Endothelial cell of umbilical vein (primary cell): ENCODE results near the gene MOB3B. TPM values are rescaled to one million over a fixed set of nuclear protein-coding genes. Genes with fewer than 3 reads are reported as not detected.
A peak's percentile ranks its signal among the peaks of the same experiment; 100 is the strongest.

Experiments
- BruUV-seq: library from RNA; stranded (reverse); fragments of 400-500 nt; replicated peaks from 2 replicates; lab custom pipeline; 2021; lab: Mats Ljungman, UMichigan
- CTCF ChIA-PET: fragments of 300-600, 350-600 bp; sonication (Branson Sonifier 250); formaldehyde crosslinking; loops from one replicate; lab custom pipeline; 2021; ENCODE audit warnings: antibody characterized with exemption, inconsistent platforms; lab: Charles Lee
- POLR2A ChIA-PET: fragments of 300-600, 350-600 bp; sonication (Branson Sonifier 250); formaldehyde crosslinking; loops from one replicate; lab custom pipeline; 2021; ENCODE audit warnings: antibody characterized with exemption, inconsistent platforms; lab: Charles Lee
- DNase-seq: peaks from one replicate; pipeline ENCODE4 v3.0.0-alpha.2; 2011; ENCODE audit warnings: low read depth, low spot score
- FAIRE-seq: peaks from 2 replicates; lab custom pipeline; 2011; peaks lifted over from hg19 to GRCh38; lab: Jason Lieb, UNC
- H2AFZ ChIP-seq: 2 replicates; pipeline ENCODE4 v1.6.0; 2012; ENCODE audit warnings: low read depth, low read length, control low read depth, inconsistent platforms
- H3K27ac ChIP-seq: 2 replicates; pipeline ENCODE4 v1.5.1; 2011; ENCODE audit warnings: low read depth, mild to moderate bottlenecking, control low read depth, low read length, moderate library complexity; ENCODE audit not compliant: insufficient read depth
- H3K27me3 ChIP-seq, 2 experiments: 2 replicates each; pipeline versions ENCODE4 v1.6.0 to v1.6.1; 2011; ENCODE audit warnings: low read length in 2 of 2, mixed read lengths in 1 of 2; ENCODE audit not compliant: control insufficient read depth in 2 of 2, insufficient read depth in 2 of 2
- H3K36me3 ChIP-seq, 2 experiments: 2 replicates in 1 of 2; 3 replicates in 1 of 2; pipeline ENCODE4 v1.5.1; 2011; ENCODE audit warnings: low read length in 2 of 2, mild to moderate bottlenecking in 1 of 2, moderate library complexity in 1 of 2; ENCODE audit not compliant: control insufficient read depth in 2 of 2, insufficient read depth in 2 of 2; ENCODE audit errors: extremely low read depth in 1 of 2
- H3K4me1 ChIP-seq: 3 replicates; pipeline ENCODE4 v1.5.1; 2011; ENCODE audit warnings: mild to moderate bottlenecking, low read length; ENCODE audit not compliant: control insufficient read depth, insufficient read depth; ENCODE audit errors: extremely low read depth
- H3K4me2 ChIP-seq: 2 replicates; pipeline ENCODE4 v1.6.1; 2011; ENCODE audit warnings: low read length, control low read depth, mixed read lengths; ENCODE audit not compliant: insufficient read depth
- H3K4me3 ChIP-seq, 3 experiments: fragments of 200-600 bp in 1 of 3; sonication (generic), shearing (Covaris generic) in 1 of 3; replicated peaks in 1 of 3; 2 replicates each; pipeline ENCODE4 v1.5.1; 2011 to 2016; ENCODE audit warnings: control low read depth in 3 of 3, low read length in 3 of 3, mild to moderate bottlenecking in 2 of 3, inconsistent platforms in 1 of 3, low read depth in 1 of 3, moderate library complexity in 1 of 3; ENCODE audit not compliant: insufficient read depth in 1 of 3
- H3K79me2 ChIP-seq: 2 replicates; pipeline ENCODE4 v1.6.0; 2012; ENCODE audit warnings: low read length, inconsistent platforms; ENCODE audit not compliant: control insufficient read depth, insufficient read depth
- H3K9ac ChIP-seq: replicated peaks from 2 replicates; pipeline ENCODE3; 2011; ENCODE audit warnings: low read length, control low read depth; ENCODE audit not compliant: insufficient read depth; ENCODE audit errors: extremely low read depth
- H3K9me1 ChIP-seq: replicated peaks from 3 replicates; pipeline ENCODE4 v1.6.0; 2011; ENCODE audit warnings: mild to moderate bottlenecking, low read length; ENCODE audit not compliant: control insufficient read depth, insufficient read depth; ENCODE audit errors: extremely low read depth
- H3K9me3 ChIP-seq: replicated peaks from 2 replicates; pipeline ENCODE4 v1.5.1; 2012; ENCODE audit warnings: low read length, inconsistent platforms; ENCODE audit not compliant: control insufficient read depth, insufficient read depth
- H4K20me1 ChIP-seq: replicated peaks from 2 replicates; pipeline ENCODE3; 2011; ENCODE audit warnings: mild to moderate bottlenecking, low read length; ENCODE audit not compliant: control insufficient read depth, insufficient read depth; ENCODE audit errors: extremely low read depth
- EZH2 ChIP-seq: IDR thresholded peaks from 2 replicates; pipeline ENCODE4 v1.6.1; 2012; ENCODE audit warnings: borderline replicate concordance, low read depth, mild to moderate bottlenecking, moderate library complexity, low read length, inconsistent platforms; ENCODE audit not compliant: severe bottlenecking
- FOS ChIP-seq: IDR thresholded peaks from 2 replicates; pipeline ENCODE4 v1.6.1; 2011; ENCODE audit warnings: mild to moderate bottlenecking, low read length, moderate library complexity, borderline replicate concordance; ENCODE audit not compliant: insufficient read depth
- GATA2 ChIP-seq: IDR thresholded peaks from 2 replicates; pipeline ENCODE4 v1.7.0; 2011; ENCODE audit warnings: low read depth, mild to moderate bottlenecking, moderate library complexity, mixed read lengths, low read length; ENCODE audit not compliant: insufficient read length, insufficient read depth
- JUN ChIP-seq: IDR thresholded peaks from 2 replicates; pipeline ENCODE4 v1.6.1; 2011; ENCODE audit warnings: borderline replicate concordance, low read depth; ENCODE audit not compliant: insufficient read length, insufficient read depth
- MYC ChIP-seq: IDR thresholded peaks from one replicate; pipeline ENCODE4 v1.6.1; 2011; ENCODE audit warnings: mild to moderate bottlenecking, low read depth, low read length
- POLR2A ChIP-seq: IDR thresholded peaks from 2 replicates; pipeline ENCODE4 v1.6.1; 2012; ENCODE audit warnings: low read depth, mild to moderate bottlenecking, control low read depth, low read length
- POLR2AphosphoS5 ChIP-seq: IDR thresholded peaks from 2 replicates; pipeline ENCODE4 v1.6.1; 2012; ENCODE audit warnings: low read depth, mild to moderate bottlenecking, control low read depth, low read length, moderate library complexity; ENCODE audit not compliant: insufficient read depth
- dilution Hi-C: fragments of 300-500 bp; cut with MboI; formaldehyde crosslinking; loops from one replicate; pipeline ENCODE4 v1.15.0; 2019; ENCODE audit warnings: low sequenced_read_pairs; ENCODE audit not compliant: extremely low pct_ligation_motif_present
- intact Hi-C: fragments of 100-400 bp; cut with micrococcal nuclease; formaldehyde crosslinking; loops from one replicate; pipeline ENCODE4 v1.10.0; 2022
- polyA plus RNA-seq, 4 experiments: library from polyadenylated mRNA; depleted of rRNA in 3 of 4; stranded (reverse) in 3 of 4; unstranded in 1 of 4; fragments of >200 nt; gene quantifications; 2 replicates each; pipeline versions ENCODE4 v1.2.1 to v1.2.3, GENCODE V29; 2011 to 2012; ENCODE audit warnings: missing spikeins in 1 of 4
- total RNA-seq: library from RNA; stranded (reverse); gene quantifications from 2 replicates; pipeline ENCODE4 v1.2.3, GENCODE V29; 2021
- TF ChIP-seq, protein P1 (sequence below), 2 donors: IDR thresholded peaks; 1 replicate in 1 of 2; 2 replicates in 1 of 2; pipeline ENCODE4 v1.5.1; 2011; ENCODE audit warnings: low read length in 2 of 2, mild to moderate bottlenecking in 2 of 2, moderate library complexity in 2 of 2, control low read depth in 1 of 2, inconsistent platforms in 1 of 2, low read depth in 1 of 2; ENCODE audit not compliant: insufficient read depth in 1 of 2; ENCODE audit errors: extremely low read depth in 1 of 2
- TF ChIP-seq, protein P2 (sequence below): IDR thresholded peaks from 2 replicates; pipeline ENCODE4 v1.6.1; 2011; ENCODE audit not compliant: insufficient read depth, insufficient read length

The MOB3B gene
- total and polyA plus RNA-seq, 2 donors (not counting 3 experiments of a cell fraction or from before 2014, with no cell fraction given): 0.03 TPM; not detected in 1

DNA sequence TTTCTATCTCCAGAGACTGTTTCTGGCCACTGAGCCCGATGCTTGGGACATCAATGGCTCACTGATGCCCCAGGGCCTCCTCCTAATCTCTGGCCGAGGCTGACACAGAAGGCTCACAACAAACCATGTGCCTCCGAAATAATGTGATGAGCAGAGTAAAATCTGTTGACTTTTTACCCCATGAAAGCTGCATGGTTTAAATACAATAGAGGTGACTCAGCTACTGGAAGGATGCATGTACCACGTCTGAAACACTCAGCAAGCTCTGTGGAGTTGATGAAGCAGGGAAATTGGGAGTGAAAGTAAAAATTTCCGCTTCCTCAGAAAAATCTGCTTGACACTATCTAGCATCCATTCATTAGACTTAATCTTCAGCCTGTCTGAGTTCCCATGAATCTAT, 121.6 kb downstream of the MOB3B start:
- no peaks in the 10 kb centered on the region for H3K79me2 ChIP-seq
- POLR2A ChIA-PET: no interaction called here

DNA sequence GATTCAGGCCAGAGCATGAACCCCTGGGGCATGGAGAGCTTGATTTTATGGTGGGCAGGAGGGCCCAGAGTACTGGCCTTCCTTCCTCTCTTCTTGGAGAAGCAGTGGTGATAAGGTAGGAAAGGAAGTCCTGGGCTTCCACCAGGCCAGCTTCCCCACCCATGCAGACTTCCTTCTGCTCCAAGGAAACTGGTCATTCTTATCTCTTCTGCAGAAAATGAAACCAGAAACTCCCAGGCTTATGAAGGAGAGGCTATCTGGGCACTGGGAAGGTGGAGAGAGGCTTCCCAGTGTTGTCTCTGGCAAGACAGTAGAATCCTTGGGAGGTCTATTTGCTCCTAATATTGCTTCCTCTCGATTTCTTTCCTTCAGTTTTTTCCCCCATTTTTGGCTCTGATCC, 122.1 kb downstream of the MOB3B start:
- Histone ChIP-seq H4K20me1 (no peaks in the 10 kb centered on the region), H3K27ac (no peak overlapping the region), H2AFZ (no peak overlapping the region), H3K9ac (no peak overlapping the region), H3K27me3 (no peaks in the 10 kb centered on the region), H3K36me3 (no peaks in the 10 kb centered on the region), H3K9me1 (no peaks in the 10 kb centered on the region), H3K9me3 (no peaks in the 10 kb centered on the region), H3K4me1 (no peaks in the 10 kb centered on the region), H3K79me2 (no peaks in the 10 kb centered on the region), H3K4me2 (no peak overlapping the region), H3K4me3 (no peak overlapping the region)
- CTCF ChIA-PET: no interaction called here
- FAIRE-seq: no peak
- dilution Hi-C loops: no loop called here
- DNase-seq: no peak
- no peak for TF ChIP-seq EZH2
- TF ChIP-seq, protein P1, sequence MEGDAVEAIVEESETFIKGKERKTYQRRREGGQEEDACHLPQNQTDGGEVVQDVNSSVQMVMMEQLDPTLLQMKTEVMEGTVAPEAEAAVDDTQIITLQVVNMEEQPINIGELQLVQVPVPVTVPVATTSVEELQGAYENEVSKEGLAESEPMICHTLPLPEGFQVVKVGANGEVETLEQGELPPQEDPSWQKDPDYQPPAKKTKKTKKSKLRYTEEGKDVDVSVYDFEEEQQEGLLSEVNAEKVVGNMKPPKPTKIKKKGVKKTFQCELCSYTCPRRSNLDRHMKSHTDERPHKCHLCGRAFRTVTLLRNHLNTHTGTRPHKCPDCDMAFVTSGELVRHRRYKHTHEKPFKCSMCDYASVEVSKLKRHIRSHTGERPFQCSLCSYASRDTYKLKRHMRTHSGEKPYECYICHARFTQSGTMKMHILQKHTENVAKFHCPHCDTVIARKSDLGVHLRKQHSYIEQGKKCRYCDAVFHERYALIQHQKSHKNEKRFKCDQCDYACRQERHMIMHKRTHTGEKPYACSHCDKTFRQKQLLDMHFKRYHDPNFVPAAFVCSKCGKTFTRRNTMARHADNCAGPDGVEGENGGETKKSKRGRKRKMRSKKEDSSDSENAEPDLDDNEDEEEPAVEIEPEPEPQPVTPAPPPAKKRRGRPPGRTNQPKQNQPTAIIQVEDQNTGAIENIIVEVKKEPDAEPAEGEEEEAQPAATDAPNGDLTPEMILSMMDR (IDR thresholded peaks at IDR 0.05; ENCODE audit: extremely low read depth in 1 of 2, insufficient read depth in 1 of 2, low read depth in 1 of 2, low read length in 2 of 2): no peak
- TF ChIP-seq, protein P2, sequence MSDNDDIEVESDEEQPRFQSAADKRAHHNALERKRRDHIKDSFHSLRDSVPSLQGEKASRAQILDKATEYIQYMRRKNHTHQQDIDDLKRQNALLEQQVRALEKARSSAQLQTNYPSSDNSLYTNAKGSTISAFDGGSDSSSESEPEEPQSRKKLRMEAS: no peak
- no peak for TF ChIP-seq JUN
- TF ChIP-seq FOS: no peak
- TF ChIP-seq MYC: no peak
- TF ChIP-seq POLR2A: no peak
- no peak for TF ChIP-seq GATA2
- no peak for TF ChIP-seq POLR2AphosphoS5
- BruUV-seq: no TSS peak
- intact Hi-C loops: no loop called here
- POLR2A ChIA-PET: no interaction called here

More for the DNA sequence above, 121.6 kb downstream of the MOB3B start:
- H3K9me1 ChIP-seq: no peaks in the 10 kb centered on the region
- H3K27ac ChIP-seq: no peak overlapping the region
- H3K4me1 ChIP-seq: no peaks in the 10 kb centered on the region
- no peak overlapping the region for H2AFZ ChIP-seq
- BruUV-seq: no TSS peak
- H3K36me3 ChIP-seq: no peaks in the 10 kb centered on the region
- no peak for TF ChIP-seq POLR2AphosphoS5
- TF ChIP-seq, protein P2: no peak
- TF ChIP-seq GATA2: no peak
- no peak for TF ChIP-seq EZH2
- DNase-seq (peak; percentile 4), FAIRE-seq (no peak)
- intact Hi-C loops (no loop called here), dilution Hi-C loops (no loop called here)
- H3K4me3 ChIP-seq: no peak overlapping the region
- no peak overlapping the region for H3K4me2 ChIP-seq
- CTCF ChIA-PET: interaction anchor here (0.9 kb wide), 2 partner anchors 121 to 645 kb away, joined by 4 read pairs; partner anchors contain the start of gene MOB3B
- no peaks in the 10 kb centered on the region for H3K27me3 ChIP-seq
- H3K9ac ChIP-seq: no peak overlapping the region
- no peaks in the 10 kb centered on the region for H3K9me3 ChIP-seq
- no peaks in the 10 kb centered on the region for H4K20me1 ChIP-seq
